HG02588 (cell line): ENCODE measurements around the gene FHIP1A.

ENCODE experiments used
- ATAC-seq: cut with Tn5 transposase; IDR thresholded peaks from one replicate; pipeline ENCODE4 v1.9.1; 2021; ENCODE audit warnings: mild to moderate bottlenecking, moderate library complexity; ENCODE audit not compliant: unreplicated experiment

The FHIP1A gene

GRCh38 chr4:151455212-151455611 is 46.2 kb downstream of the FHIP1A start:
- no peak for ATAC-seq

GRCh38 chr4:151458148-151458547 is 49.2 kb downstream of the FHIP1A start:
- no peak for ATAC-seq
